ES-I3 (cell line): ENCODE measurements around the gene SYT9.

Source experiments
- H3K36me3 ChIP-seq: 2 replicates; pipeline ENCODE4 v1.6.1; 2013; ENCODE audit warnings: mild to moderate bottlenecking, low read length, control low read depth, moderate library complexity; ENCODE audit not compliant: insufficient read depth
- H3K4me1 ChIP-seq: 2 replicates; pipeline ENCODE4 v1.6.1; 2013; ENCODE audit warnings: mild to moderate bottlenecking, control low read depth, low read length; ENCODE audit not compliant: insufficient read depth
- H3K9ac ChIP-seq: 2 replicates; pipeline ENCODE4 v1.6.1; 2013; ENCODE audit warnings: low read depth, mild to moderate bottlenecking, low read length, moderate library complexity
- H3K9me3 ChIP-seq: 2 replicates; pipeline ENCODE4 v1.6.1; 2013; ENCODE audit warnings: mild to moderate bottlenecking, low read length, moderate library complexity; ENCODE audit not compliant: control insufficient read depth, insufficient read depth

The SYT9 gene

GRCh38 chr11:7414973-7415817 is 163.5 kb downstream of the SYT9 start:
- Histone ChIP-seq H3K9me3 (peaks cover 3% of the 10 kb centered on the region; the same call in 1 of the 2 replicates), H3K9ac (no peak overlapping the region), H3K4me1 (peaks cover 22% of the 10 kb centered on the region), H3K36me3 (no peaks in the 10 kb centered on the region)

- Histone ChIP-seq H3K36me3 (no peaks in the 10 kb centered on the region), H3K9me3 (peaks cover 3% of the 10 kb centered on the region; the same call in 1 of the 2 replicates), H3K4me1 (peaks cover 22% of the 10 kb centered on the region), H3K9ac (no peak overlapping the region)
Measured at GRCh38 chr11:7416080-7416479, 164.4 kb downstream of the SYT9 start.

- no peaks in the 10 kb centered on the region for H3K36me3 ChIP-seq
- H3K4me1 ChIP-seq = peaks cover 22% of the 10 kb centered on the region
- no peaks in the 10 kb centered on the region for H3K9me3 ChIP-seq
- H3K9ac ChIP-seq = no peak overlapping the region
Measured at GRCh38 chr11:7417328-7417727, 165.6 kb downstream of the SYT9 start.

- Histone ChIP-seq H3K36me3 (no peaks in the 10 kb centered on the region), H3K9ac (no peak overlapping the region), H3K4me1 (peaks cover 22% of the 10 kb centered on the region), H3K9me3 (no peaks in the 10 kb centered on the region)
Measured at GRCh38 chr11:7418061-7418460, 166.4 kb downstream of the SYT9 start.

- Histone ChIP-seq H3K36me3 (no peaks in the 10 kb centered on the region), H3K4me1 (peaks cover 22% of the 10 kb centered on the region), H3K9ac (no peak overlapping the region), H3K9me3 (no peaks in the 10 kb centered on the region)
Measured at GRCh38 chr11:7418906-7419305, 167.2 kb downstream of the SYT9 start.

- Histone ChIP-seq H3K9me3 (no peaks in the 10 kb centered on the region), H3K36me3 (no peaks in the 10 kb centered on the region), H3K4me1 (peaks cover 6% of the 10 kb centered on the region; the same call in 1 of the 2 replicates), H3K9ac (no peak overlapping the region)
Measured at GRCh38 chr11:7421136-7421535, 169.4 kb downstream of the SYT9 start.

GRCh38 chr11:7422544-7423331 is 171.0 kb downstream of the SYT9 start:
- no peaks in the 10 kb centered on the region for H3K36me3 ChIP-seq
- peaks cover 3% of the 10 kb centered on the region; the same call in 1 of the 2 replicates for H3K4me1 ChIP-seq
- H3K9me3 ChIP-seq = no peaks in the 10 kb centered on the region

GRCh38 chr11:7423946-7424345 is 172.2 kb downstream of the SYT9 start:
- no peak overlapping the region for H3K9ac ChIP-seq
- H3K4me1 ChIP-seq = no peaks in the 10 kb centered on the region
- H3K36me3 ChIP-seq = no peaks in the 10 kb centered on the region
- H3K9me3 ChIP-seq = no peaks in the 10 kb centered on the region

More at GRCh38 chr11:7422544-7423331, 171.0 kb downstream of the SYT9 start:
- H3K9ac ChIP-seq = no peak overlapping the region

- Histone ChIP-seq H3K36me3 (no peaks in the 10 kb centered on the region), H3K9ac (no peak overlapping the region), H3K9me3 (no peaks in the 10 kb centered on the region), H3K4me1 (no peaks in the 10 kb centered on the region)
Measured at GRCh38 chr11:7427733-7428132, 176.0 kb downstream of the SYT9 start.

- H3K36me3 ChIP-seq = no peaks in the 10 kb centered on the region
- no peaks in the 10 kb centered on the region for H3K9me3 ChIP-seq
- no peak overlapping the region for H3K9ac ChIP-seq
- no peaks in the 10 kb centered on the region for H3K4me1 ChIP-seq
Measured at GRCh38 chr11:7428196-7428595, 176.5 kb downstream of the SYT9 start.

GRCh38 chr11:7430496-7430895 is 178.8 kb downstream of the SYT9 start:
- H3K9ac ChIP-seq = no peak overlapping the region
- H3K4me1 ChIP-seq = no peaks in the 10 kb centered on the region
- no peaks in the 10 kb centered on the region for H3K9me3 ChIP-seq
- no peaks in the 10 kb centered on the region for H3K36me3 ChIP-seq

GRCh38 chr11:7435176-7435575 is 183.5 kb downstream of the SYT9 start:
- Histone ChIP-seq H3K9ac (no peak overlapping the region), H3K9me3 (no peaks in the 10 kb centered on the region), H3K36me3 (no peaks in the 10 kb centered on the region), H3K4me1 (peaks cover 14% of the 10 kb centered on the region)

- no peaks in the 10 kb centered on the region for H3K9me3 ChIP-seq
- H3K4me1 ChIP-seq = peaks cover 14% of the 10 kb centered on the region
- no peaks in the 10 kb centered on the region for H3K36me3 ChIP-seq
- no peak overlapping the region for H3K9ac ChIP-seq
Measured at GRCh38 chr11:7436146-7436545, 184.4 kb downstream of the SYT9 start.

- Histone ChIP-seq H3K4me1 (peaks cover 14% of the 10 kb centered on the region), H3K9ac (no peak overlapping the region), H3K9me3 (no peaks in the 10 kb centered on the region), H3K36me3 (no peaks in the 10 kb centered on the region)
Measured at GRCh38 chr11:7436657-7437056, 185.0 kb downstream of the SYT9 start.

- H3K9me3 ChIP-seq = no peaks in the 10 kb centered on the region
- H3K36me3 ChIP-seq = no peaks in the 10 kb centered on the region
- peaks cover 14% of the 10 kb centered on the region for H3K4me1 ChIP-seq
- no peak overlapping the region for H3K9ac ChIP-seq
Measured at GRCh38 chr11:7437696-7438095, 186.0 kb downstream of the SYT9 start.
